Fibroblast of lung (primary cell): ENCODE results near the gene TEX13B. TPM values are rescaled to one million over a fixed set of nuclear protein-coding genes. Genes with fewer than 3 reads are reported as not detected.

ENCODE experiments used
- DNase-seq, 2 donors: peaks; one replicate each; pipeline versions ENCODE4 v3.0.0 to v3.0.0-alpha.2; 2010; ENCODE audit warnings: low read depth in 2 of 2
- H2AFZ ChIP-seq: 2 replicates; pipeline ENCODE4 v1.5.1; 2012; ENCODE audit warnings: low read length, control low read depth, inconsistent platforms
- H3K27ac ChIP-seq: 2 replicates; pipeline ENCODE4 v1.5.1; 2011; ENCODE audit warnings: low read length, control low read depth; ENCODE audit not compliant: insufficient read depth
- H3K27me3 ChIP-seq: 2 replicates; pipeline ENCODE4 v1.5.1; 2011; ENCODE audit warnings: mild to moderate bottlenecking, low read length; ENCODE audit not compliant: control insufficient read depth, insufficient read depth
- H3K36me3 ChIP-seq: 2 replicates; pipeline ENCODE4 v1.5.1; 2011; ENCODE audit warnings: low read length; ENCODE audit not compliant: control insufficient read depth, insufficient read depth
- H3K4me1 ChIP-seq: 2 replicates; pipeline ENCODE4 v1.5.1; 2011; ENCODE audit warnings: low read length; ENCODE audit not compliant: control insufficient read depth, insufficient read depth; ENCODE audit errors: extremely low read depth
- H3K4me2 ChIP-seq: 2 replicates; pipeline ENCODE4 v1.5.1; 2011; ENCODE audit warnings: low read length, control low read depth; ENCODE audit not compliant: insufficient read depth; ENCODE audit errors: extremely low read depth
- H3K4me3 ChIP-seq, 4 experiments: fragments of 200-600 bp in 1 of 4; sonication (generic) in 1 of 4; replicated peaks in 1 of 4; 2 replicates each; pipeline ENCODE4 v1.5.1; 2011 to 2016; ENCODE audit warnings: low read length in 4 of 4, low read depth in 3 of 4, mild to moderate bottlenecking in 3 of 4, control low read depth in 2 of 4, inconsistent platforms in 1 of 4, mixed read lengths in 1 of 4; ENCODE audit not compliant: insufficient read depth in 1 of 4; ENCODE audit errors: control extremely low read depth in 1 of 4
- H3K79me2 ChIP-seq: 2 replicates; pipeline ENCODE4 v1.5.1; 2012; ENCODE audit warnings: mild to moderate bottlenecking, low read length, inconsistent platforms; ENCODE audit not compliant: control insufficient read depth, insufficient read depth
- H3K9ac ChIP-seq: 2 replicates; pipeline ENCODE4 v1.5.1; 2011; ENCODE audit warnings: mild to moderate bottlenecking, low read length, control low read depth; ENCODE audit not compliant: insufficient read depth
- H3K9me3 ChIP-seq: 2 replicates; pipeline ENCODE4 v1.5.1; 2012; ENCODE audit warnings: low read depth, low read length; ENCODE audit not compliant: control insufficient read depth, insufficient read depth
- H4K20me1 ChIP-seq: 2 replicates; pipeline ENCODE4 v1.5.1; 2011; ENCODE audit warnings: low read length; ENCODE audit not compliant: control insufficient read depth, insufficient read depth; ENCODE audit errors: extremely low read depth
- CTCF ChIP-seq, 2 donors: IDR thresholded peaks in 1 of 2; conservative IDR thresholded peaks in 1 of 2; 1 replicate in 1 of 2; 2 replicates in 1 of 2; pipeline ENCODE4 v1.5.1; 2011 to 2012; ENCODE audit warnings: low read length in 2 of 2, control low read depth in 1 of 2, inconsistent platforms in 1 of 2, low read depth in 1 of 2, mild to moderate bottlenecking in 1 of 2
- EZH2 ChIP-seq: IDR thresholded peaks from 2 replicates; pipeline ENCODE4 v1.5.1; 2012; ENCODE audit warnings: low read length, control low read depth, mild to moderate bottlenecking; ENCODE audit errors: missing control alignments
- polyA plus RNA-seq, 2 donors: library from polyadenylated mRNA; depleted of rRNA in 1 of 2; stranded (reverse) in 1 of 2; unstranded in 1 of 2; fragments of >200 nt; gene quantifications; 2 replicates each; pipeline ENCODE4 v1.2.1, GENCODE V29; 2011 to 2012; ENCODE audit warnings: missing spikeins in 1 of 2
- total RNA-seq: library from RNA; depleted of rRNA; stranded (reverse); fragments of >200 nt; gene quantifications from 2 replicates; pipeline ENCODE4 v1.2.1, GENCODE V29; 2014

The TEX13B gene
- total and polyA plus RNA-seq, 2 donors (not counting 1 experiment from before 2014, with no cell fraction given), result not detected

GRCh38 chrX:107978071-107978470, 4.1 kb downstream of the TEX13B start:
- TF ChIP-seq EZH2 (no peak), CTCF (conservative IDR thresholded peaks at IDR 0.05 in 1 of 2, IDR thresholded peaks at IDR 0.05 in 1 of 2; ENCODE audit: low read depth in 1 of 2, low read length in 2 of 2) (no peak)
- no peaks in the 10 kb centered on the region for H3K79me2 ChIP-seq
- no peak overlapping the region for H2AFZ ChIP-seq
- H3K4me2 ChIP-seq, result no peak overlapping the region
- no peak overlapping the region for H3K4me3 ChIP-seq
- no peak overlapping the region for H3K9ac ChIP-seq
- no peaks in the 10 kb centered on the region for H3K27me3 ChIP-seq
- no peaks in the 10 kb centered on the region for H3K9me3 ChIP-seq
- H3K36me3 ChIP-seq, result no peaks in the 10 kb centered on the region
- no peaks in the 10 kb centered on the region for H3K4me1 ChIP-seq
- no peak overlapping the region for H3K27ac ChIP-seq
- no peaks in the 10 kb centered on the region for H4K20me1 ChIP-seq
- DNase-seq, result no peak

GRCh38 chrX:107971636-107972035, 10.5 kb downstream of the TEX13B start:
- Histone ChIP-seq H3K4me1 (no peaks in the 10 kb centered on the region), H4K20me1 (no peaks in the 10 kb centered on the region), H3K27ac (no peak overlapping the region), H3K4me2 (no peak overlapping the region), H3K27me3 (no peaks in the 10 kb centered on the region), H3K79me2 (no peaks in the 10 kb centered on the region), H2AFZ (no peak overlapping the region), H3K9me3 (no peaks in the 10 kb centered on the region), H3K36me3 (no peaks in the 10 kb centered on the region), H3K4me3 (no peak overlapping the region), H3K9ac (no peak overlapping the region)
- TF ChIP-seq EZH2, result no peak
- TF ChIP-seq CTCF (conservative IDR thresholded peaks at IDR 0.05 in 1 of 2, IDR thresholded peaks at IDR 0.05 in 1 of 2; ENCODE audit: low read depth in 1 of 2, low read length in 2 of 2), result no peak
- peak in 1 of 2 donors; percentile 1 for DNase-seq

GRCh38 chrX:107970073-107970472, 12.1 kb downstream of the TEX13B start:
- Histone ChIP-seq H4K20me1 (no peaks in the 10 kb centered on the region), H3K79me2 (no peaks in the 10 kb centered on the region), H3K9me3 (no peaks in the 10 kb centered on the region), H3K4me3 (no peak overlapping the region), H3K27me3 (no peaks in the 10 kb centered on the region), H3K4me1 (no peaks in the 10 kb centered on the region), H3K36me3 (no peaks in the 10 kb centered on the region), H3K4me2 (no peak overlapping the region), H3K9ac (no peak overlapping the region), H3K27ac (no peak overlapping the region), H2AFZ (no peak overlapping the region)
- DNase-seq, result peak in 1 of 2 donors; percentile 5
- TF ChIP-seq CTCF (conservative IDR thresholded peaks at IDR 0.05 in 1 of 2, IDR thresholded peaks at IDR 0.05 in 1 of 2; ENCODE audit: low read depth in 1 of 2, low read length in 2 of 2), result no peak
- no peak for TF ChIP-seq EZH2
